ENCODE data around the gene FRMPD4.

Gene FRMPD4

DNA sequence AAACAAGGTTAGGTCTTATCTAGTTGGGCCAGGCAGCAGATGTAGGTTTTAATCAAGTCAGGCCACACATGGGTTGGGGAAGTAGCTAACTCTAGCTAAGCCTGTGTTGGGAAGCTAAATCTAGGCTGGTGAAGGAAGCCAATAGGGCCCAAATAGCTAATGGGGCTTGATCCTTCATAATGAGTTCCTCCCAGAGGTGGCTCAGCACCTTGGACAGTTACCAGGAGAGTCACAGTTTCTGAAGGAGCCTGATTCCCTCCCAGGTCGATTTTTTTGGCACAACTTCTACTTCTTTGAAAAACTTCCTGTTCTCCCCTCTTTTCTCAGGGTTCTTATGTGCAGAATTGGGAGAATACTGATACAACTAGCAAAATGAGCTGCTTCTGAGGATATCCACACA is 410.5 kb downstream of the FRMPD4 start:
- DNase-seq: no peak

DNA sequence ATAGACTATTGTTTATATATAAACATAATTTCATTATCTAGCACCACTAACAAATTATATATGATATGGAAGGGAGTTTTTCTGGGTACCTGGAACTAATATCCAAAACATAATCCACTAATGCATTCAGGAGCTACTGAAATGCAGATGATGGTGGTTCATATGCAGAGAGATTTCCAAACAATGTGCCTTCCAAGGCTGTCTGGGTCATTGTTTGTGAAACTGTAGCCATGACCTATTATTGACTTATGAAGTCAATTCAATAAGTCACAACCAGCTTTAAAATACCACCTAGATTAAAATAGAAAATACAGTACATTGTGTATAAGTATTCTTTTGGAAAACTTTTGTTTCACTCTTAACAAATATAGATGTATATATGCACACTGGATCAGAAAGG is 415.9 kb downstream of the FRMPD4 start:
- DNase-seq: no peak

DNA sequence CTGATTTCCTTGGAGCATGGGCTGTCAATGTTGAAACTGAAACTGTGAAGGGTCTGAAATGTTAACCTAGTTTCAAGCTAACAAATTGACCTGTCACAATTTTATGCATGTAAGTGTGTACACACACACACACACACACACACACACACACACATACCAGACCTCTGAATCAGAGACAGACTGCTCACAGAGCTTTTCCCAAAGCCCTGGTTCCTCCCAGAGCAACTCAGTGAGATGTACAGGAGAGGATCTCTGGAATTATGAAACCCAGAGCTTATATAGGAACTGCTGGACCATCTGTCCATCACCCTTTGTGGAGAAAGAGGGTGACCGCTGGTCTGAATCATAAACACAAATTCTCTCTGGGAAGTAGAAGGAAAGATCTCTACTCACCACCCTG is 424.8 kb downstream of the FRMPD4 start:
- DNase-seq: no peak

DNA sequence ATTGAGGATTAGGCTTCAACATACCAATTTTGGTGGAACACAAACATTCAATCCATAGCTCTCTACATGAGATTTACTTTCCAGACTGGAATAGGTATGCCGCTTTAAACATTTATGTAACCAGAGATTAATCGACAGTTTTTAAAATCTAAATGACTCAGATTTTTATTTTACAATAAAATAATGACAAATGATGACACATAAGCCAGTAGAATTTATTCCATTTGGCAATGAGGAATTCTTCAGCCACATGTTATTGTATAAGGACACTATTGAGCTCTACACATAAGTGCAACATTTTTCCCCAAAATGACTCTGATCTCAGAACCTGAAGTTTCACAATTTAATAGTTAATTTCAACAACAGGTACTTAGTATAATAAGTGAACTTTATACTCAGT is 425.9 kb downstream of the FRMPD4 start:
- DNase-seq: no peak

- no peak for DNase-seq
Measured at GRCh38 chrX:12567857-12568256, 429.6 kb downstream of the FRMPD4 start.

DNA sequence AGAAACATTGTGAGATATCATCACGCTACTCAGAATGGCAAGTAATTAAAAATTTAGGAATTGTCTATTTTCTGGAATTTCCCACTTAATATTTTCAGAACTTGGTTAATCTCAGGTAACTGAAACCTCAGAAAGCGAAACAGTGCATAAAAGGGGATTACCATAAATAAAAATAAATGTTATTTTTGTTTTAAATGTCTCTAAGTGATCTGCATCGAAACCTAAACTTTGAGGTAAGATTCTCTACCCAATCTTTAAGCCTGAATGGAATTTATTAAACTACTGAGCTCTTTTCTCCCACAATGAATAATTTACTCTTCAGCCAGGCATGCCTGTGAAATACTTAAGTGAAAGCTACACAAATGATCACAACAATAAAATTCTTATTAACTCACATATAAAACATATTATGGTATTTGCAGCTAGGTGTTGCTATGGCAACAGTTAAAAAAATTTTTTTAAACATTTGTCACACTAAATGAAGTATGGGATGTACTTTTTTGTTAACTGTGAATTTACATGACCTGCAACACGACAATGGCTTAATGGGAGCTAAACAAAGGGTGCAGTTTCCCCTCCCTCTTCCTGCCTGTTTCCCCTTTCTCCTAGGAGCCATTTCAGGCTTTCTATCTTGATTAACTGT is 432.7 kb downstream of the FRMPD4 start:
- no peak for DNase-seq

GRCh38 chrX:12579311-12579710 is 441.0 kb downstream of the FRMPD4 start:
- DNase-seq: no peak

- no peak for DNase-seq
Measured at GRCh38 chrX:12580548-12580947, 442.3 kb downstream of the FRMPD4 start.

DNA sequence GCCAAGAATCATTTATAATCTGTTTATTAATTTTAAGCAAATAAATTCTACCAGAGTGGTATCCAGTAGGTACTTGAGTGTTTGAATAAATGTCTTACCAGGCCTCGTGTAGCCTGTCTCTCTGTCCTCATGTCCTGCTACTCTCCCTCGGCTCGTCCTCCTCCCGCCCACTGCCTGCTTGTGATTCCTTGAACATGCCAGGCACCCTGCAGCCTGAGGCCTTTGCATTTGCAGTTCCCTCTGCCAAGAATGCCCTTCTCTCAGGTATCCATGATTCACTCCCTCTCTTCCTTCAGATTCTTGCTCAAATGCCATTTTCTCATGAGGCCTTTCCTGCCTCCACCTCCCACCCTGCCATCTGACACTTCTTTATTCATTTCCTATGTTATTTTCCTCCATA is 443.3 kb downstream of the FRMPD4 start:
- no peak for DNase-seq

DNA sequence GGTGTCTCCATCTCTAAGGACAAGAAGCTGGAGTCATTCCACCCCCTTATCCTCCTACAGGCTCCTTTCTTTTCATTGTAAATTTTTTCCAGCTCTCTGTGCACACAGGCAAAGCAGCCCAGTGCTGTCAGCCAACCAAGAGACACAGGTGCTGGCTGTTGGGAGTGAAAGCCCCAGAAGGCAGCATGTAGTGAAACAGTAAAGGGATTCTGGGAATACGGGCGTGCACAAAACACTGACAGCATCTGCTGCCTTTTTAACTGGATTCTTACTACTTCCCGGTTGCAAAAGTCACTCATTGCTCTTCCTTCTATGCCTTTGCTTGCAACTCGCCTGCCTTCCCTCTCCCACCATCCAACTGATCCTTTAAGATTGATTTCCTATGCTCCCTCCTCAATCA is 444.4 kb downstream of the FRMPD4 start:
- no peak for DNase-seq

- no peak for DNase-seq
Measured at GRCh38 chrX:12583543-12583942, 445.3 kb downstream of the FRMPD4 start.

DNA sequence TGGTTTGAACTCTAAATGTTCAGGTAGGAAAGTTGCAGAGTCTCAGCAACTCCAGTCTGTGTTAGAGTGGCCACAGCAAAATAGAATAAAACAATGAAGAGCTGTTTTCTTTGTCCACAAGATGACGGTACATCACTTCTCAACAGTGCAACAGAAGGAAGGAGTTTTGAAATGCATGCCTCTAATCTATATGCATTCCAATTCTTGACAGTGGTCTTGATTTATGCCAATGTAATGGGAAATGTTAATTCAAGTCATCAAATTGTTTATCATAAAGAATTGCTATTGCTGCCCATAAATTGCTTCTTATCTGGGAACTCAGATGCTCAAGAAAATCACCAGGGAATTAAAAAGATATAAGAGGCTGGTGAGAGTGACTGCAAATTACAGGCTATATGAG is 457.4 kb downstream of the FRMPD4 start:
- no peak for DNase-seq

- no peak for DNase-seq
Measured at GRCh38 chrX:12610079-12610478, 471.8 kb downstream of the FRMPD4 start.

GRCh38 chrX:12611471-12611870 is 473.2 kb downstream of the FRMPD4 start:
- no peak for DNase-seq

GRCh38 chrX:12614266-12614665 is 476.0 kb downstream of the FRMPD4 start:
- no peak for DNase-seq

DNA sequence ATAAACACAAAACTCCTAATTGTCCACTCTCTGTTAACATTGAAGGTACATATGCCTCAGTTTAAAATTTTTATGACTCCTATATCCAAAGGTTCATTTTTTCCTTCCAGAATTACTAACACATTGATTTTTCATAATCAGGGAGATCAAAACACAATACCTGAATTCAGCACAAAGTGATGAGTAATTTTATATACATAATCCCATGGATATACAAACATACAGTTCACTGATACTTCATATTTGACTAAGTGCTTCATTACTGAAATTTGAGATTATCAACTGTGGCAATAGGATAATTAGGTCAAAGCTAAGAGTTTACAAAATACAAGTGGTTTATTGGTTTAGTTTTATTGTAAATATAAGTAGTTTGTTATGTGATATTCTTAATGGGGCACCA is 476.8 kb downstream of the FRMPD4 start:
- DNase-seq: no peak

GRCh38 chrX:12617241-12617640 is 479.0 kb downstream of the FRMPD4 start:
- DNase-seq: no peak

- DNase-seq: no peak
Measured at GRCh38 chrX:12647230-12647629, 509.0 kb downstream of the FRMPD4 start.

DNA sequence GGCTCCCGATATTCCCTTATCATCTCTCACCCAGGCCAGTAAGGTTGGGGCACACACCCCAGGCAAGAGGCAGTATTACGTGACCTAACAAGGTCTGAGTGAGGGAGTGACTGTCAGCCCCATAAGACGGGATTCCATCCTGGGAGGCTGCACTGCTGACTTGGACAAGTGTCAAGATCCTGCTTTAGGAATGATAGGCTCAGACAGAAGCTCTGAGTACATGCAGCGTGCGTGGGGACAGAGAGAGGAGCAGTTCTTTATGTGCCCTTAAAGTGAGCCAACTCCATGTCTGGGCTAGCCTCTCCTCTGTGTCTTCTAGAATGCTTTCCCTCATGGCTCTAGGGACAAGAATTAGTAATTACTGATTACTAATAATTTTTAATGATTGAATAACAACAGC is 510.7 kb downstream of the FRMPD4 start:
- DNase-seq: no peak

GRCh38 chrX:12657433-12657832 is 519.2 kb downstream of the FRMPD4 start:
- no peak for DNase-seq

- DNase-seq: no peak
Measured at GRCh38 chrX:12657881-12658280, 519.6 kb downstream of the FRMPD4 start.

DNA sequence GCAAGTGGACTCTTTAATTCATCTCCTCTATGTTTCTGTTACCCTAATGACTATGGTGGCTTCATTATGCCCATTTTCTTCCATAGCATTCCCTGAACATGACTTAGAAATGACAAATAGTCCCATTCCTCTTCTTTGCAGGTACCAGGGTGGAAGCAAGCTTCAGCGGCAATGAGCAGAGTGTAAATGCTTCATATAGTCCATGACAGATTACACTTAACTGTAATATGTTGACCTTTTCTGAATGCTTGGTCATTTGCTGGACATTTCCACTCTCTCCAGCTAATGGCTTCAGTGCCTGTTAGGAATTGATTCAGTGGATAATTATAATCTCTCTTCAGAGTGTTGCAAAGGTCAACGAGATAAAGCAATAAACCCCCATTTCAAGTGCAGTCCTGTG is 523.2 kb downstream of the FRMPD4 start:
- DNase-seq: no peak

DNA sequence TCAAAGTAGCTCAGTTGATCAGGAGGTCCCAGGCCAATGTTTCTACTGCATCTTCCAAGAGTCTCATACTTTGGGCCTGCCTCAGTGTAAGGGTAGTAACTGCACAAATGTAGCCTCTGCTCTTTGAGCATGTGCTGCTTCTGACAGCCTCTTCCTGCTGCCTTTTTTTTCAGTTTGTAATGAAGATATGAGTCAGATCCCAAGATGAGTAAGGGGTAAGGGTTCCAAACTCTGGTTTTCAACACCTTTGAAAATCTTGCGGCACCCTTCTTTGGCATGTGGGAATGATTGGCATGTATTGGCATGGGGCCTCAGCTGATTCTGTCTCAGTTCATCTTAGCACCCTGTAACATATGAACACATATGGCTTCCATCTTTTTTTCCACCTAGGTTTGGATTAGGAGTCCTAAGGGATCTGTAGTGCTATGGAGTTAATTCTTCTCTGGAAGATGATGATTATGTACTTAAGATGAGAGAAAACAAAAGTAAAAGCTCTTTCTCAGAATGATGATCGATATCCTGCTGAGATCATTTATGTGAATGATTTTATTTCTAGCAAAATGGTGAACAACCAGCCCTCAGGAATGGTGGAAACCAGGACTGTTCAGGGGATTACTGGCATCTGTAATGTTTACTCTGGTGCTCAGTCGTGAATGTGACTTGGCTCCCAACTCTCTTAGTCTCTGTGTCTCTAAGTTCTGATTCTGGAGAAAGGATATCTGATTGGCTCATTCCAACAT is 534.3 kb downstream of the FRMPD4 start:
- DNase-seq: no peak

DNA sequence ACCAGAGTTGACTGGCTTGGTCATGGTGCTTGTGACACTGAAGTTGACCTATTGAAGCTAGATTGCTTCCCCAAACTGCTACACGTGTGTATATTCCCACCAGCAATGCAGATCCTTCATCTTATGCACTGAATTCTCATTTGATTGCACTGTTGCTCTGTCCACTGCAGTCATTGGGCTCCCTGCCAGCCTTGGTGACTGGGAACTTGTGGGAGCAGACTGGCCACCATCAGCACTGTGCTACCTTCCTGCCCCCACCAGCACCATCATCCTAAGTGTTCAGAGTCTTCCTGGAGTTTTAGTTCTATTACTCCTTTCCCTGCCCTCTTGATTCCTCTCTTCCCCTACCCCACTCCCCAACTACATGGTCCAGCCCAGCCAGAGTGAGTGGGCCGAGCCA is 535.2 kb downstream of the FRMPD4 start:
- DNase-seq: no peak

- no peak for DNase-seq
Measured at GRCh38 chrX:12679522-12679921, 541.2 kb downstream of the FRMPD4 start.

All from activated T-cell treated with anti-CD3 and anti-CD28 coated beads for 4 hours (primary cell).